ENCODE results near the gene SLC9A9.

SLC9A9 gene

GRCh38 chr3:143226678-143227291, 621.5 kb downstream of the SLC9A9 start:
- H3K27me3 ChIP-seq (ENCODE audit: insufficient read depth, low read depth, severe bottlenecking): peaks cover 45% of the 10 kb centered on the region
- no peaks in the 10 kb centered on the region for H3K9me3 ChIP-seq (ENCODE audit: severe bottlenecking)
- TF ChIP-seq CTCF (IDR thresholded peaks at IDR 0.05; ENCODE audit: low read depth, low read length): no peak
- H3K36me3 ChIP-seq: no peaks in the 10 kb centered on the region
- no peak overlapping the region for H3K27ac ChIP-seq
- no peak overlapping the region for H3K4me3 ChIP-seq (ENCODE audit: low read depth, low read length)
- no peak for DNase-seq

GRCh38 chr3:143224716-143225115, 623.6 kb downstream of the SLC9A9 start:
- Histone ChIP-seq H3K27ac (no peak overlapping the region), H3K9me3 (ENCODE audit: severe bottlenecking) (no peaks in the 10 kb centered on the region), H3K36me3 (no peaks in the 10 kb centered on the region), H3K4me3 (ENCODE audit: low read depth, low read length) (no peak overlapping the region), H3K27me3 (ENCODE audit: insufficient read depth, low read depth, severe bottlenecking) (peaks cover 61% of the 10 kb centered on the region)
- TF ChIP-seq CTCF (IDR thresholded peaks at IDR 0.05; ENCODE audit: low read depth, low read length): no peak
- DNase-seq: no peak

GRCh38 chr3:143222981-143223380, 625.3 kb downstream of the SLC9A9 start:
- H3K27ac ChIP-seq: no peak overlapping the region
- no peak for DNase-seq
- no peaks in the 10 kb centered on the region for H3K36me3 ChIP-seq
- peaks cover 74% of the 10 kb centered on the region for H3K27me3 ChIP-seq (ENCODE audit: insufficient read depth, low read depth, severe bottlenecking)
- no peak overlapping the region for H3K4me3 ChIP-seq (ENCODE audit: low read depth, low read length)
- no peaks in the 10 kb centered on the region for H3K9me3 ChIP-seq (ENCODE audit: severe bottlenecking)
- TF ChIP-seq CTCF (IDR thresholded peaks at IDR 0.05; ENCODE audit: low read depth, low read length): no peak

GRCh38 chr3:143222505-143222904, 625.8 kb downstream of the SLC9A9 start:
- Histone ChIP-seq H3K27ac (no peak overlapping the region), H3K36me3 (no peaks in the 10 kb centered on the region), H3K27me3 (ENCODE audit: insufficient read depth, low read depth, severe bottlenecking) (peaks cover 79% of the 10 kb centered on the region), H3K9me3 (ENCODE audit: severe bottlenecking) (no peaks in the 10 kb centered on the region), H3K4me3 (ENCODE audit: low read depth, low read length) (no peak overlapping the region)
- no peak for TF ChIP-seq CTCF (IDR thresholded peaks at IDR 0.05; ENCODE audit: low read depth, low read length)
- peak; percentile 22 for DNase-seq

GRCh38 chr3:143221446-143221845, 626.8 kb downstream of the SLC9A9 start:
- H3K9me3 ChIP-seq (ENCODE audit: severe bottlenecking): no peaks in the 10 kb centered on the region
- H3K36me3 ChIP-seq: no peaks in the 10 kb centered on the region
- peaks cover 81% of the 10 kb centered on the region for H3K27me3 ChIP-seq (ENCODE audit: insufficient read depth, low read depth, severe bottlenecking)
- no peak overlapping the region for H3K4me3 ChIP-seq (ENCODE audit: low read depth, low read length)
- TF ChIP-seq CTCF (IDR thresholded peaks at IDR 0.05; ENCODE audit: low read depth, low read length): no peak
- H3K27ac ChIP-seq: no peak overlapping the region
- no peak for DNase-seq

- no peaks in the 10 kb centered on the region for H3K36me3 ChIP-seq
- no peak for DNase-seq
- H3K4me3 ChIP-seq (ENCODE audit: low read depth, low read length): no peak overlapping the region
- TF ChIP-seq CTCF (IDR thresholded peaks at IDR 0.05; ENCODE audit: low read depth, low read length): no peak
- no peaks in the 10 kb centered on the region for H3K9me3 ChIP-seq (ENCODE audit: severe bottlenecking)
- H3K27ac ChIP-seq: no peak overlapping the region
- H3K27me3 ChIP-seq (ENCODE audit: insufficient read depth, low read depth, severe bottlenecking): peaks cover 77% of the 10 kb centered on the region
These were observed 627.5 kb downstream of the SLC9A9 start for GRCh38 chr3:143220741-143221140.
